Measurements from ENCODE around the gene CFAP74.

DNA sequence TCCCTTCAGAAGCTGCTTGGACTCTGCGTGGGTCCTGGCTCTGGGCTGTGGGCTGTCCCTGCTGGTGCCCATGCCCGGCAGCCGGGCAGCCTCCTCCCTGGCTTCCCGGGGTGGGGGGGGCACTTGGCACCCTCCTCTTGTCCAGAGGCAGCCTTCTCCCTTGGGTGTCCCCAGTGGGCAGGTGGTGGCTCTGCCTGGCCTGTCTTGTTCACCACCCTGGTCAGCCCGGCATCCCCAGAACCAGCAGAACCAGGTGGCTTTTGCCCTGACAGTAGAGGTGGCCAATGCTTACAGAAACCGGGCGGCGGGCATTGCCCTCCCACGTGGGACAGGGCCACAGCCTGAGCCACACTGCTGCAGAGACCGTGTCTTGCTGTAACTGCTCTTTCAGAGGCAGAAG lies 38.0 kb downstream of the CFAP74 start:
- TF ChIP-seq, protein P1, sequence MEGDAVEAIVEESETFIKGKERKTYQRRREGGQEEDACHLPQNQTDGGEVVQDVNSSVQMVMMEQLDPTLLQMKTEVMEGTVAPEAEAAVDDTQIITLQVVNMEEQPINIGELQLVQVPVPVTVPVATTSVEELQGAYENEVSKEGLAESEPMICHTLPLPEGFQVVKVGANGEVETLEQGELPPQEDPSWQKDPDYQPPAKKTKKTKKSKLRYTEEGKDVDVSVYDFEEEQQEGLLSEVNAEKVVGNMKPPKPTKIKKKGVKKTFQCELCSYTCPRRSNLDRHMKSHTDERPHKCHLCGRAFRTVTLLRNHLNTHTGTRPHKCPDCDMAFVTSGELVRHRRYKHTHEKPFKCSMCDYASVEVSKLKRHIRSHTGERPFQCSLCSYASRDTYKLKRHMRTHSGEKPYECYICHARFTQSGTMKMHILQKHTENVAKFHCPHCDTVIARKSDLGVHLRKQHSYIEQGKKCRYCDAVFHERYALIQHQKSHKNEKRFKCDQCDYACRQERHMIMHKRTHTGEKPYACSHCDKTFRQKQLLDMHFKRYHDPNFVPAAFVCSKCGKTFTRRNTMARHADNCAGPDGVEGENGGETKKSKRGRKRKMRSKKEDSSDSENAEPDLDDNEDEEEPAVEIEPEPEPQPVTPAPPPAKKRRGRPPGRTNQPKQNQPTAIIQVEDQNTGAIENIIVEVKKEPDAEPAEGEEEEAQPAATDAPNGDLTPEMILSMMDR (IDR thresholded peaks at IDR 0.05), result no peak
- no peak for TF ChIP-seq POLR2A (IDR thresholded peaks at IDR 0.05)
